Ishikawa (cell line): ENCODE results near the gene THADA.

Experiments
- CEBPB ChIP-seq: IDR thresholded peaks from 2 replicates; pipeline ENCODE4 v1.6.1; 2012
- EP300 ChIP-seq: IDR thresholded peaks from 2 replicates; pipeline ENCODE4 v1.6.1; 2012; ENCODE audit warnings: borderline replicate concordance
- MAX ChIP-seq: IDR thresholded peaks from 2 replicates; pipeline ENCODE4 v1.6.1; 2012
- RAD21 ChIP-seq: IDR thresholded peaks from 2 replicates; pipeline ENCODE4 v1.6.1; 2012; ENCODE audit warnings: low read depth
- TAF1 ChIP-seq: IDR thresholded peaks from 2 replicates; pipeline ENCODE4 v1.6.1; 2012; ENCODE audit warnings: low read depth, mild to moderate bottlenecking
- TCF12 ChIP-seq: IDR thresholded peaks from 2 replicates; pipeline ENCODE4 v1.6.1; 2012; ENCODE audit warnings: low read depth
- USF1 ChIP-seq: IDR thresholded peaks from 2 replicates; pipeline ENCODE4 v1.6.1; 2012
- YY1 ChIP-seq: IDR thresholded peaks from 2 replicates; pipeline ENCODE4 v1.6.1; 2012; ENCODE audit warnings: low read depth
- TF ChIP-seq, protein P1 (sequence below): IDR thresholded peaks from 2 replicates; pipeline ENCODE4 v1.6.1; 2012; ENCODE audit warnings: low read depth, mild to moderate bottlenecking

- TF ChIP-seq CEBPB (no peak), EP300 (no peak), TCF12 (no peak), RAD21 (peak; percentile 52), TAF1 (no peak), USF1 (no peak), YY1 (no peak), MAX (no peak)
- TF ChIP-seq, protein P1, sequence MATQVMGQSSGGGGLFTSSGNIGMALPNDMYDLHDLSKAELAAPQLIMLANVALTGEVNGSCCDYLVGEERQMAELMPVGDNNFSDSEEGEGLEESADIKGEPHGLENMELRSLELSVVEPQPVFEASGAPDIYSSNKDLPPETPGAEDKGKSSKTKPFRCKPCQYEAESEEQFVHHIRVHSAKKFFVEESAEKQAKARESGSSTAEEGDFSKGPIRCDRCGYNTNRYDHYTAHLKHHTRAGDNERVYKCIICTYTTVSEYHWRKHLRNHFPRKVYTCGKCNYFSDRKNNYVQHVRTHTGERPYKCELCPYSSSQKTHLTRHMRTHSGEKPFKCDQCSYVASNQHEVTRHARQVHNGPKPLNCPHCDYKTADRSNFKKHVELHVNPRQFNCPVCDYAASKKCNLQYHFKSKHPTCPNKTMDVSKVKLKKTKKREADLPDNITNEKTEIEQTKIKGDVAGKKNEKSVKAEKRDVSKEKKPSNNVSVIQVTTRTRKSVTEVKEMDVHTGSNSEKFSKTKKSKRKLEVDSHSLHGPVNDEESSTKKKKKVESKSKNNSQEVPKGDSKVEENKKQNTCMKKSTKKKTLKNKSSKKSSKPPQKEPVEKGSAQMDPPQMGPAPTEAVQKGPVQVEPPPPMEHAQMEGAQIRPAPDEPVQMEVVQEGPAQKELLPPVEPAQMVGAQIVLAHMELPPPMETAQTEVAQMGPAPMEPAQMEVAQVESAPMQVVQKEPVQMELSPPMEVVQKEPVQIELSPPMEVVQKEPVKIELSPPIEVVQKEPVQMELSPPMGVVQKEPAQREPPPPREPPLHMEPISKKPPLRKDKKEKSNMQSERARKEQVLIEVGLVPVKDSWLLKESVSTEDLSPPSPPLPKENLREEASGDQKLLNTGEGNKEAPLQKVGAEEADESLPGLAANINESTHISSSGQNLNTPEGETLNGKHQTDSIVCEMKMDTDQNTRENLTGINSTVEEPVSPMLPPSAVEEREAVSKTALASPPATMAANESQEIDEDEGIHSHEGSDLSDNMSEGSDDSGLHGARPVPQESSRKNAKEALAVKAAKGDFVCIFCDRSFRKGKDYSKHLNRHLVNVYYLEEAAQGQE = no peak
These were observed 53.4 kb downstream of the THADA start for GRCh38 chr2:43542285-43542933.
